ENCODE measurements around the gene PPM1K.
A peak's percentile ranks its signal among the peaks of the same experiment; 100 is the strongest.

PPM1K gene

DNA sequence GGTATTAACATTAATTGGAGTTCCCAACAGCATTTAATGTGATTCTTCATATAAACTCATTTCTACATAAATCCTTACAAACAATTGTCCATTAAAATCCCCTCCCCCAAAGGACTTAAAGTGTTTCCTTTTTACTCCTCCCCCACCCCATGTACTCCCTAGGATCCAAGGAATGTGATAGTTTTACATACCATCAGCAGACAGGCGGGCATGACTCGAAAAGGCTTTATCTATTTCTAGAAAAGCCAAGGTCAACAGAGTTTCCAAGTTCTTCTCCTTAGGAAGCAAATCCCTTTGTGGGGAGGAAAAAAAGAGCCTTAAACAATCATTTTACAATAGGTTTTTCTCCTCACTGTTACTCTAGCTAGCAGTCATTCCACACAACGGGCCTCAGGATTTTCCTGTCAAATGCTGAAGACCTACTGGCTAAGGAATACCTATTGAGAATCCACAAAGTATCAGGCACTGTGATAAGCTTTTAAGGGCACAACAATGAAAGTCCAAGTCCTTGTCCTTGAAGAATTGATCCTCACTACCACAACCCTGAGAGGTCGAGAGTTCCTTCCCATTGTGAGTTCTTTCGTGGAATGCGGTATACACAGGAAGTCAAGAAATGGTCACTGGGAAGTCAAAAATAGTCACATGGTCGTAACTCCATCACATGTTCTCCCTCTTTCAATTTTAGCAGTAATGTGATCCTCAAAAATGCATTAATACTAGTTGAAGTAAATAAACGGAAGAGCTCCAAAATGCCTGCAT lies 7.2 kb downstream of the PPM1K start:
- no peak for DNase-seq

DNA sequence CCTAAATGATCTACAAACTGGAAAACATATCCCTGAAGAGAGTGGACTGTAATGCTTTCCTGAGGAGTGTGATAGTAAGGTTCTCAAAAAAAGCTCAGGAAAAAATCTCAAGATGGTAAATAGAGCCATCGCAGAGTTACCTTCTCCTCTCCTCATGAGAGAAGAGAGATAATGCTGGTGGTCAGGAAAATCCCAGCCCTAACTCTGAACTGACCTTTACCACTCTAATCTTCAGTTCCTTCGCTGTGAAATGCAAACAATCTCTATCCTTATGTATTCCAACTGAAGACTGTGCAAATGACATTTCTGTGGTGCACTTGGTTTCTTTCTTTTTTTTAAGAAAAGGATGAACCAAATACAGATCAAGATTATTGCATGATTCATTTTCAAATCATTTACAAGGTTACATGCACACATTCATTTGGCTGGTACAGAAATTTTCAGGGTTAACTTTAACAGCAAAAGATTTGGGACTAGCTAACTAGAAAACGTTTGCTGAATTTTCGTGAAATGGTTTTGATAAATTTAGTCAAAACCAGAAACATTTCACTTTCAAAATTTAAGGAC lies 8.3 kb downstream of the PPM1K start:
- DNase-seq: no peak

DNA sequence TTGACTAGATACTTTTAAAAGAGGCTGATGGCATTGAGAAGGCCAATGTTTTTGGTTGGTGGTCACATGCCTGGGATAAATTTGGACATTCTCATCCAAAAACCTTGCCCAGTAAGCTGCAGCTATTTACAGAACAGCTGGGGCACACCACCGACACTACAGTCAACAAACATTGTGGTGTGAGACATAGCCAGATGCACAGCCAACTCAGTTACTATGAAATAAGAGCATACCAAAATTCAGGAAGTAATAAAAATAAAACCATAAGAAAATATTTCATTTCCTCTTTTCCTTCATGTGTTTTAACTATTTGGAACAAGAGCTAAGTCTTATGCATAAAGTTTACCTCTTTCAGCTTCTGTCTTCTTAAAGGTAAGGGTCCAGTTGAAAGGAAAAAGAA lies 8.8 kb downstream of the PPM1K start:
- DNase-seq: no peak

GRCh38 chr4:88268913-88269312 lies 15.4 kb downstream of the PPM1K start:
- no peak for DNase-seq

GRCh38 chr4:88264336-88264735 lies 20.0 kb downstream of the PPM1K start:
- DNase-seq: no peak

- DNase-seq: no peak
Measured at GRCh38 chr4:88257726-88258125, 26.6 kb downstream of the PPM1K start.

- no peak for DNase-seq
Measured at GRCh38 chr4:88255111-88255510, 29.2 kb downstream of the PPM1K start.

DNA sequence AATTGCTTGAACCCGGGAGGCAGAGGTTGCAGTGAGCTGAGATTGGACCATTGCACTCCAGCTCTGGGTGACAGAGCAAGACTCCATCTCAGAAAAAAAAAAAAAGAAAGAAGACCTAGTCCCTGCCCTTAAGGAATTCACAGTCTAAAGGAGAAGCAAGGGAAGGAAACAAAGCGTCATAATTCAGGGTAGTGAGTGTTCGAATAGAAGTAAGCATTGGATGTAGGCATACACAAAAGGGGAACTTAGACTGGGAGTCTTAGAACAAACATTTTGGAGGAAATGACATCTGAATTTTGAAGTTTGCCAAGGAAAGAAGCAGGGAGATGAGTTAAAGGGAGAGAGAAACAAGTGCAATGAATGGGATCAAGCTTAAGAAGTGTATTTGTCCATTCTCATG lies 32.4 kb downstream of the PPM1K start:
- no peak for DNase-seq

- no peak for DNase-seq
Measured at GRCh38 chr4:88247148-88247547, 37.2 kb downstream of the PPM1K start.

GRCh38 chr4:88246600-88246999 lies 37.8 kb downstream of the PPM1K start:
- no peak for DNase-seq

DNA sequence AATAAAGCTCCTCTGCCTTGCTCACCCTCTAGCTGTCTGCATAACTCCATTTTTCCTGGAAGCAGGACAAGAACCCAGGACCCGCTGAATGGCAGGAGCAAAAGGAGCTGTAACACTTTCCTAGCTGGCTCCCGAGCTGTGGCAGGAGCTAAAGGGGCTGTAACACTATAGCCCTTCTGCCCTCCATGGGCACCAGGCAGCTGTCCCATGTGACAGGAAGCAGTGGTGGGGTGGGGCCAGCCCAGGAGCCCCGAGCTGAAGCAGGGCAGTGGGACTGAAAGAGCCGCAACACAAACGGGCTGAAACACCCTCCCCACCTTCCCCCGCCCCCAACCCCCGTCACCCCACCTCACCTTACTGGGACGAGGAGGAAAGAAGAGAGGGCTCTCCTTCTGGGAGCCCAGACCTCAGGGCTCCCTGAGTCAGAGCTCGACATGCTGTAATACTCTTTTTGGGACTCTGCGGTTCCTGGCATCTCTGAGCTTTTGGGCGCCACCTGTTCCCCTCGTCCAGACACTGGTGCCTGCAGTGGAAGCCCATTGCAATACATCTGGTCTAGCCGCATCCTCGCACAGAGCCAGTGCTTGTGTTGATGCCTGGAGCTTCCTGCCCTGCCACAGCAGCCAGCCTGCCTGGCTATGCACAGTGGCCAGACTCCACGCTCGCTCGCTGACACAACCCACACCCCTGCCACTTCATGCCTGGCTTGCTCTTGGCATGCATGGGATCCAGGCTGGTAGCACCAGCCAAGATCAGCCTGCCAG lies 39.4 kb downstream of the PPM1K start:
- DNase-seq: no peak

DNA sequence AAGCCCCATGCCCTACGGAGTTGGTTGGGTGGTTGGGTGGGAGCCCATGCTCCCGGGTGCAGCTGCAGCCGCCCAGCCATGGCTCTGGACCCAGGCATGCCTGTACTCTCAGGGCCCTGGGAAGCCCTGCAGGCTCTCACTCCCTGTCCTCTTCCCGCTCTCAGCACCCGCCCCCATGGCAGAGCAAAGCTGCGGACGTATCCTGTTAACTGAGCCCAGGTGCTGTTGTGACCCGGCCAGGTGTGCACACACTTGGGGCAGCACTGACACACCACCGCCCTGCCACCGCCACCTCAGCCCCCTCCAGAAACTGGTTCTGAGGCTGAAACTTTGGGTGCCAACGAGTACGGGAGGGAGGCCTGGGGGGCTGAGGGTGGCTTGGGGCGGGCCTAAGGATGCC lies 40.3 kb downstream of the PPM1K start:
- DNase-seq: no peak

DNA sequence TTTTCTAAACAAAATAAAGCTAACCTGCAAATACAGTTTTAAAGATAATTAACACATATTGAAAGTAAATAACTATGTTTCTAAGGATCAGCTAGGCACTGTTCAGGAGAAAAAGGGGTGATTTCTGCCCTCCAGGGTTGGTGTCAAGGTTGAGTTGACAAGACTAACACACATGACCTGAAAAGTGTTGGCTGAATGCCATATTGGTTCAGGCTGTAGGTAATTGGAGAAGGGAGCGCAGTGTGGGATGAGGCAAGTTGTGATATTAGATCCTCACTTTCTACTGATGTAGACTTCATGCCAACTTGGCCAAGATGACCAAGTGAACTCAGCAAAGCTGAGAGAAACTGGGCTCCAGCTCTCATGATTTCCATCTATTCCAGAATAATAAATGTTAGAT lies 42.2 kb downstream of the PPM1K start:
- DNase-seq: no peak

GRCh38 chr4:88240297-88240714 lies 44.1 kb downstream of the PPM1K start:
- no peak for DNase-seq

DNA sequence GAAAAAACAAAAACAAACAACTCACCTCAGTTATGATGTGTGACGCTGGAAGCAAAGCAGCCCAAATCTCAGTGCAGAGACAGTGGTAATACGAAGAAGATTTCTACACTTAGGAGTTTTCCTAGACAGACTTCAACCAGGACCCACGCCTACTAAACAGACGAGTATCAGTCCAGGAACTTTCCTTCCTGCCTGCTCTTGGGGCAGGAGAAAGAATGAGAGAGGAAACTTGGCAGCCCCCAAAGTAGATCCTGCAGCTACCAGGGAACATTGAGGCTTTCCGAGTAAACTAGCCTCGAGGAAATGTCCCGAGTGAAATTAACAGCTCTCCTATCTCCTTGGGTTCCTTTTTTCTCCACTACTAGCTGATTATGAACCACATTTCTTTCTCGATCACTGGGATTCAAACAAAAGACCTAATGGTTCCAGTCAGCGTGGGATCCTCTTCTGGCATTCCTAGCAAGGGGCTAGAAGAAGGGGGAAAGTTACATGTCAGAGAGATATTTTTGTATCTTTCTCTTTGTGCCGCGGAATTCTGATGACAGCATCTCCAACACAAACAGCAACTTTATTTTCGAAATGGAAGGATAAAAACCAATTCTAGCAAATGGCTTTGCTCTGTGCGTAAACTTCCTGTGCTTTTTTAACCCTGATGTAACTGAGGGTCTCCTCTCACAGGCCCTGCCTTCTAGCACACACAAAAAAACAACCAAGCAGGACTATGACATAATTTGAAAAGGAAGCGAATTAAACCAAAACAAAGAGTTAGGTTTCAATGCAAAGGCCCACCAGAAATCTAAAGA lies 53.2 kb downstream of the PPM1K start:
- no peak for DNase-seq

DNA sequence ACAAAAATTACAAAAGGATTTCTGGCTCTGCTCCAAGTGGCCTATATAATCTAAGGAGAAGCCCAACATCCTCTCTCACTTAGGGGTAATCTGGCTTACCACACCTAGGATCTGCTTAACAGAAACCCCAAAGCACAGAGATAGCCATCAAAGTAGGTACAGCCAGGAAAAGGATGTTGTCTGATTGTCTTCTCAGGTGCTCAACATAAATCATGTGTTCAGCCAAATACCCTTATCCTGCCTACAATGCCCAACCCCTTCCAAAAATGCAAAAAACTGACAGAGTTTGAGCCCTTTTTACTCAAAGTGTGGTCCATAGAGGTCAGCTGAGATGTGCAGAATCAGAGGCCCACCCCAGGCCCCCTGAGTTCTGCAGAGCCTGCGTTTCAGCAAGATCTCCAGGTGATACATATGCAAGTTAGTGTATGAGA lies 53.9 kb downstream of the PPM1K start:
- DNase-seq: no peak

DNA sequence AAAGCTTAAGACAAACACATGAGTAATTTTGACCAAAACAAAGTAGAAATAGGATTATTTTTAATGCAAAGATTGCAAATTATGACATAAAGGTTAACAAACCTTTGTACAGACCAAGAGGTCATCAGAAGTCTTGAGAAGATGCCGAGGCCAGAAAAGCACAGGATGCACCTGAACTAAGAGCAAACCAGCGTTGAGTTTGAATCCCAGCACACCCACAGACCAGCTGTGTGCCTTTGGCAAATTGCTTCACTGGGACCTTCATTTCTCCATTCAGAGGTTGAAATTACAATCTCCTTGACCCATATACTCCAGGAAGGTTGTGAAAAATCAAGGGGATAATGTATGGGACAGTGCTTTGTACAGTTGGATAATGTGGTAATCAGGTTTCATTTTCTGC lies 56.6 kb downstream of the PPM1K start:
- no peak for DNase-seq

DNA sequence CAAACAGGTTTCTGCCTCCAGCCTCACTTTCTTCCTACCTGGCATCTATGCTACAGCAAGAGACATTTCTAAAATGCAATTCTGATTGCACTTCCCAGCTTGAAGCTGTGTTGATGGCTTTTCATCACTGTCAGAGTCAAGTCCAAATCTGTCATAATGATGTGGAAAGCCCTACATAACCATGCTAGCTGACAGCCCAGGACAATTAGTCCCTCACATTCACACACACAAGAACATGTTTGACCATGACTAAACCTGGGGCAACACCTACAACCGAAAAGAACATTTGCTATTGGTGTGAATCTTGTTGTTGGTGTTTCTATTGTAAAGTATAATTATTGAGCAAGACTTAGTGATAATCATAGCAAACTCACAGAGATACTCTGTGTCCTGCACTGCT lies 58.2 kb downstream of the PPM1K start:
- no peak for DNase-seq

- no peak for DNase-seq
Measured at GRCh38 chr4:88225232-88226105, 58.9 kb downstream of the PPM1K start.

DNA sequence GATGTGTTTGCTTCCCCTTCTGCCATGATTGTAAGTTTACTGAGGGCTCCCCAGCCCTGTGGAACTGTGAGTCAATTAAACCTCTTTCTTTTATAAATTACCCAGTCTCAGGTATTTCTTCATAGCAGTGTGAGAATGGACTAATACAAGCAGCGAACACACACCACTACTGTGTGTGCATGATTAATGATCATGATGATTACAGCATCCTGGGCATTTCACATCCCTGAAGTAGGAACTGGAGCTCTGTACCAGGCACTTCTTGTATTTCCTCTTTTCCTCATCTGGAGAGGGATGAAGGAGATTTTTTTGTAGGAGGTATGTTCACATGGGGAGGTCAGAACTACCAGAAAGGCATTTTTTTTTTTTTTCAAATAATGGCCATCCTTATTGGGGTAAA lies 60.8 kb downstream of the PPM1K start:
- DNase-seq: no peak

GRCh38 chr4:88219099-88219498 lies 65.3 kb downstream of the PPM1K start:
- peak; percentile 16 for DNase-seq

GRCh38 chr4:88217169-88217568 lies 67.2 kb downstream of the PPM1K start:
- no peak for DNase-seq
